ENCODE data around the gene EIF3D.

Gene EIF3D

DNA sequence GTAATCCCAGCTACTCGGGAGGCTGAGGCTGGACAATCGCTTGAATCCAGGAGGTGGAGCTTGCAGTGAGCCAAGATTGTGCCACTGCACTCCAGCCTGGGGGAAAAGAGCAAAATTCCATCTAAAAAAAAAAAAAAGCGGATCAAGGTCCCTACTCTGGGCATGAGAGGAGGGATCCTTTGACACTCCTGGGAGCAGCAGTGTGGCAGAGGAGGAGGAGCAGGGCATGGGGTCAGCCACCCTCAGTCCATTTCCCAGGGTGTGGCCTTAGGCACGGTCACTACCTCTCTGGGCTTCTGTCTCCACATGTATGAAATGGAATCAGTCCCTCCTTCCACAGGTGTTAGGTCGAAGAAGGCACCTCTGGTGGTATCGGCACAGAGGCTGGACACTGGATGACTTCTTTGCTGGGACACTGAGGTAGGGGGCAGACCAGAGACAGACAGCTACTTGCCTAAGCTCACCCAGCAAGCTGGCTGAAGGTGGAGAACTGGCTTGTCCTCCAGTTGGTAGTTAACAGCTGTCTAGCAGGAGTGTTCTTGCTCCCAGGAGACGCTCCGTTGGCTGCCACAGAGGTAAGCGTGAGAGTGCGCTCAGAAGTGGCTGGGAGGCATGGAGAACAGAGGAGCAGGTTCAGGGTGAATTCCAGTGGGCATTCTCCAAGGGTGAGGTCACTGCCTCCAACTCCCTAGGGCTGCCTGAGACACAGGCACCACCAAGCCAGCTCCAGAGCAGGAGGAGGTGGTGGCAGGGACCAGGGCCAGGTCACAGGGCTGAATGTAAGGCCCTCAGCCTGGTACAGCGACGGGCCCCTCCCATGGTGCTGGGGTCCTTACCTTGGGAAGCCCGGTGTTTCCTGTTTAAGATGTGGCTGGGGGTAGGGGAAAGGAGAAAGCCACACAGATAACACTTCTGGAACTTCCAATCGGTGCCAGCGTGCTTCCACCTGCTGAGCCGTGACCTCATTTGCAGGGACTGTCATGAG lies 67.0 kb downstream of the EIF3D start (continued):
- TF ChIP-seq ZBTB48 (tag by site-specific recombination; IDR thresholded peaks at IDR 0.05) (peak; percentile 91), ZNF391 (tag by site-specific recombination; IDR thresholded peaks at IDR 0.05; ENCODE audit: borderline replicate concordance, low read depth) (no peak), ZFP69B (tag by site-specific recombination; IDR thresholded peaks at IDR 0.05) (peak; percentile 96), ZNF654 (tag by site-specific recombination; IDR thresholded peaks at IDR 0.05; ENCODE audit: low read depth) (no peak), ZNF169 (tag by site-specific recombination; IDR thresholded peaks at IDR 0.05) (no peak), ZNF292 (tag by site-specific recombination; IDR thresholded peaks at IDR 0.05; ENCODE audit: borderline replicate concordance, low read depth) (no peak), ZNF211 (tag by site-specific recombination; IDR thresholded peaks at IDR 0.05; ENCODE audit: low read depth) (no peak), ZEB2 (tag by site-specific recombination; IDR thresholded peaks at IDR 0.05) (peak; percentile 74; the same call in 1 of the 2 replicates), ZNF558 (tag by site-specific recombination; IDR thresholded peaks at IDR 0.05) (no peak), ZBTB17 (tag by site-specific recombination; IDR thresholded peaks at IDR 0.05) (peak; percentile 83), SCRT2 (tag by site-specific recombination; IDR thresholded peaks at IDR 0.05) (peak; percentile 44; the same call in 1 of the 2 replicates), GLIS2 (tag by site-specific recombination; IDR thresholded peaks at IDR 0.05) (peak; percentile 66), ZNF768 (tag by site-specific recombination; IDR thresholded peaks at IDR 0.05) (peak; percentile 93; the same call in 1 of the 2 replicates), ZIC2 (tag by site-specific recombination; IDR thresholded peaks at IDR 0.05) (0 out of 2 replicates have a peak, but pooled peaks have one; percentile 18), KLF10 (tag by site-specific recombination; IDR thresholded peaks at IDR 0.05) (peak; percentile 75), ZNF792 (tag by site-specific recombination; IDR thresholded peaks at IDR 0.05) (no peak), ZNF354C (tag by site-specific recombination; IDR thresholded peaks at IDR 0.05; ENCODE audit: borderline replicate concordance, low read depth) (no peak), KLF8 (tag by site-specific recombination; IDR thresholded peaks at IDR 0.05) (peak; percentile 67; the same call in 1 of the 2 replicates), ZNF366 (tag by site-specific recombination; conservative IDR thresholded peaks at IDR 0.05) (peak; percentile 73), CTCF (tag by site-specific recombination; IDR thresholded peaks at IDR 0.05) (no peak), ZNF433 (tag by site-specific recombination; IDR thresholded peaks at IDR 0.05; ENCODE audit: low read depth) (no peak), OSR2 (tag by site-specific recombination; IDR thresholded peaks at IDR 0.05) (peak; percentile 76)
- TF ChIP-seq, protein P1, sequence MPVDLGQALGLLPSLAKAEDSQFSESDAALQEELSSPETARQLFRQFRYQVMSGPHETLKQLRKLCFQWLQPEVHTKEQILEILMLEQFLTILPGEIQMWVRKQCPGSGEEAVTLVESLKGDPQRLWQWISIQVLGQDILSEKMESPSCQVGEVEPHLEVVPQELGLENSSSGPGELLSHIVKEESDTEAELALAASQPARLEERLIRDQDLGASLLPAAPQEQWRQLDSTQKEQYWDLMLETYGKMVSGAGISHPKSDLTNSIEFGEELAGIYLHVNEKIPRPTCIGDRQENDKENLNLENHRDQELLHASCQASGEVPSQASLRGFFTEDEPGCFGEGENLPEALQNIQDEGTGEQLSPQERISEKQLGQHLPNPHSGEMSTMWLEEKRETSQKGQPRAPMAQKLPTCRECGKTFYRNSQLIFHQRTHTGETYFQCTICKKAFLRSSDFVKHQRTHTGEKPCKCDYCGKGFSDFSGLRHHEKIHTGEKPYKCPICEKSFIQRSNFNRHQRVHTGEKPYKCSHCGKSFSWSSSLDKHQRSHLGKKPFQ (tag by site-specific recombination; IDR thresholded peaks at IDR 0.05): no peak
- TF ChIP-seq, protein P2, sequence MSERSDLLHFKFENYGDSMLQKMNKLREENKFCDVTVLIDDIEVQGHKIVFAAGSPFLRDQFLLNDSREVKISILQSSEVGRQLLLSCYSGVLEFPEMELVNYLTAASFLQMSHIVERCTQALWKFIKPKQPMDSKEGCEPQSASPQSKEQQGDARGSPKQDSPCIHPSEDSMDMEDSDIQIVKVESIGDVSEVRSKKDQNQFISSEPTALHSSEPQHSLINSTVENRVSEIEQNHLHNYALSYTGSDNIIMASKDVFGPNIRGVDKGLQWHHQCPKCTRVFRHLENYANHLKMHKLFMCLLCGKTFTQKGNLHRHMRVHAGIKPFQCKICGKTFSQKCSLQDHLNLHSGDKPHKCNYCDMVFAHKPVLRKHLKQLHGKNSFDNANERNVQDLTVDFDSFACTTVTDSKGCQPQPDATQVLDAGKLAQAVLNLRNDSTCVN (tag by site-specific recombination; optimal IDR thresholded peaks at IDR 0.05): peak; percentile 13
- TF ChIP-seq, protein P3, sequence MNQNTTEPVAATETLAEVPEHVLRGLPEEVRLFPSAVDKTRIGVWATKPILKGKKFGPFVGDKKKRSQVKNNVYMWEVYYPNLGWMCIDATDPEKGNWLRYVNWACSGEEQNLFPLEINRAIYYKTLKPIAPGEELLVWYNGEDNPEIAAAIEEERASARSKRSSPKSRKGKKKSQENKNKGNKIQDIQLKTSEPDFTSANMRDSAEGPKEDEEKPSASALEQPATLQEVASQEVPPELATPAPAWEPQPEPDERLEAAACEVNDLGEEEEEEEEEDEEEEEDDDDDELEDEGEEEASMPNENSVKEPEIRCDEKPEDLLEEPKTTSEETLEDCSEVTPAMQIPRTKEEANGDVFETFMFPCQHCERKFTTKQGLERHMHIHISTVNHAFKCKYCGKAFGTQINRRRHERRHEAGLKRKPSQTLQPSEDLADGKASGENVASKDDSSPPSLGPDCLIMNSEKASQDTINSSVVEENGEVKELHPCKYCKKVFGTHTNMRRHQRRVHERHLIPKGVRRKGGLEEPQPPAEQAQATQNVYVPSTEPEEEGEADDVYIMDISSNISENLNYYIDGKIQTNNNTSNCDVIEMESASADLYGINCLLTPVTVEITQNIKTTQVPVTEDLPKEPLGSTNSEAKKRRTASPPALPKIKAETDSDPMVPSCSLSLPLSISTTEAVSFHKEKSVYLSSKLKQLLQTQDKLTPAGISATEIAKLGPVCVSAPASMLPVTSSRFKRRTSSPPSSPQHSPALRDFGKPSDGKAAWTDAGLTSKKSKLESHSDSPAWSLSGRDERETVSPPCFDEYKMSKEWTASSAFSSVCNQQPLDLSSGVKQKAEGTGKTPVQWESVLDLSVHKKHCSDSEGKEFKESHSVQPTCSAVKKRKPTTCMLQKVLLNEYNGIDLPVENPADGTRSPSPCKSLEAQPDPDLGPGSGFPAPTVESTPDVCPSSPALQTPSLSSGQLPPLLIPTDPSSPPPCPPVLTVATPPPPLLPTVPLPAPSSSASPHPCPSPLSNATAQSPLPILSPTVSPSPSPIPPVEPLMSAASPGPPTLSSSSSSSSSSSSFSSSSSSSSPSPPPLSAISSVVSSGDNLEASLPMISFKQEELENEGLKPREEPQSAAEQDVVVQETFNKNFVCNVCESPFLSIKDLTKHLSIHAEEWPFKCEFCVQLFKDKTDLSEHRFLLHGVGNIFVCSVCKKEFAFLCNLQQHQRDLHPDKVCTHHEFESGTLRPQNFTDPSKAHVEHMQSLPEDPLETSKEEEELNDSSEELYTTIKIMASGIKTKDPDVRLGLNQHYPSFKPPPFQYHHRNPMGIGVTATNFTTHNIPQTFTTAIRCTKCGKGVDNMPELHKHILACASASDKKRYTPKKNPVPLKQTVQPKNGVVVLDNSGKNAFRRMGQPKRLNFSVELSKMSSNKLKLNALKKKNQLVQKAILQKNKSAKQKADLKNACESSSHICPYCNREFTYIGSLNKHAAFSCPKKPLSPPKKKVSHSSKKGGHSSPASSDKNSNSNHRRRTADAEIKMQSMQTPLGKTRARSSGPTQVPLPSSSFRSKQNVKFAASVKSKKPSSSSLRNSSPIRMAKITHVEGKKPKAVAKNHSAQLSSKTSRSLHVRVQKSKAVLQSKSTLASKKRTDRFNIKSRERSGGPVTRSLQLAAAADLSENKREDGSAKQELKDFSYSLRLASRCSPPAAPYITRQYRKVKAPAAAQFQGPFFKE (tag by site-specific recombination; IDR thresholded peaks at IDR 0.05; ENCODE audit: borderline replicate concordance): no peak
- TF ChIP-seq, protein P4, sequence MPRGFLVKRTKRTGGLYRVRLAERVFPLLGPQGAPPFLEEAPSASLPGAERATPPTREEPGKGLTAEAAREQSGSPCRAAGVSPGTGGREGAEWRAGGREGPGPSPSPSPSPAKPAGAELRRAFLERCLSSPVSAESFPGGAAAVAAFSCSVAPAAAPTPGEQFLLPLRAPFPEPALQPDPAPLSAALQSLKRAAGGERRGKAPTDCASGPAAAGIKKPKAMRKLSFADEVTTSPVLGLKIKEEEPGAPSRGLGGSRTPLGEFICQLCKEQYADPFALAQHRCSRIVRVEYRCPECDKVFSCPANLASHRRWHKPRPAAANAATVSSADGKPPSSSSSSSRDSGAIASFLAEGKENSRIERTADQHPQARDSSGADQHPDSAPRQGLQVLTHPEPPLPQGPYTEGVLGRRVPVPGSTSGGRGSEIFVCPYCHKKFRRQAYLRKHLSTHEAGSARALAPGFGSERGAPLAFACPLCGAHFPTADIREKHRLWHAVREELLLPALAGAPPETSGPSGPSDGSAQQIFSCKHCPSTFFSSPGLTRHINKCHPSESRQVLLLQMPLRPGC (tag by site-specific recombination; IDR thresholded peaks at IDR 0.05): peak; percentile 62; the same call in 1 of the 2 replicates
